Esophagus squamous epithelium (tissue), 5 donors: ENCODE data around the gene BIRC5. TPM values are rescaled to one million over a fixed set of nuclear protein-coding genes. Genes with fewer than 3 reads are reported as not detected.

Experiments used
- DNase-seq: peaks from one replicate; lab custom pipeline; 2025; lab: John Stamatoyannopoulos, UW
- H3K27ac ChIP-seq, 4 donors: fragments of 200-600 bp; sonication (generic); one replicate each; pipeline ENCODE4 v1.5.1; 2016 to 2019; ENCODE audit warnings: mild to moderate bottlenecking in 1 of 4
- H3K27me3 ChIP-seq, 4 donors: fragments of 200-600 bp; sonication (generic); 1 replicate in 3 of 4; 2 replicates in 1 of 4; pipeline versions ENCODE4 v1.5.1 to v1.6.0; 2017 to 2021; ENCODE audit warnings: antibody characterized with exemption in 1 of 4
- H3K36me3 ChIP-seq, 3 donors: fragments of 200-600 bp; sonication (generic); one replicate each; pipeline ENCODE4 v1.5.1; 2016 to 2019
- H3K4me1 ChIP-seq, 3 donors: fragments of 200-600 bp; sonication (generic); one replicate each; pipeline ENCODE4 v1.5.1; 2017 to 2019
- H3K4me3 ChIP-seq, 4 donors: fragments of 200-600 bp; sonication (generic); 1 replicate in 3 of 4; 2 replicates in 1 of 4; pipeline ENCODE4 v1.5.1; 2016 to 2019; ENCODE audit warnings: mild to moderate bottlenecking in 2 of 4, moderate library complexity in 1 of 4
- H3K9me3 ChIP-seq, 3 donors: fragments of 200-600 bp; sonication (generic); one replicate each; pipeline ENCODE4 v1.5.1; 2016 to 2019
- CTCF ChIP-seq, 6 experiments: fragments of 450-650 bp in 4 of 6; fragments of 200-600 bp in 2 of 6; sonication (generic) in 2 of 6; IDR thresholded peaks; one replicate each; pipeline ENCODE4 v1.5.1; 2016 to 2019; ENCODE audit warnings: antibody characterized with exemption in 6 of 6, mild to moderate bottlenecking in 4 of 6, moderate library complexity in 4 of 6
- POLR2A ChIP-seq, 4 donors: fragments of 450-650 bp; IDR thresholded peaks; one replicate each; pipeline ENCODE4 v1.6.1; 2017; ENCODE audit warnings: antibody characterized with exemption in 4 of 4, mild to moderate bottlenecking in 4 of 4, moderate library complexity in 3 of 4
- WGBS, 2 donors: methylation state at CpG; one replicate each; pipeline ENCODE4 v1.1.5; 2018; 5-methylcytosine and 5-hydroxymethylcytosine counted together
- intact Hi-C: fragments of 100-400 bp; cut with DNase I; formaldehyde crosslinking; loops from one replicate; pipeline ENCODE4 v1.15.0; 2022
- total RNA-seq, 4 donors: library from RNA; depleted of rRNA; stranded (reverse); fragments of >200 nt; gene quantifications; one replicate each; pipeline ENCODE4 v1.1.0, GENCODE V29; 2016
- donor health status: DM: yes; HTN: yes; CAD: no.

The BIRC5 gene
- total RNA-seq, 4 donors from 2014 or later, result 6.6 to 33.6 (median 21.0) TPM

GRCh38 chr17:78224231-78225087 is 10.4 kb downstream of the BIRC5 start:
- Histone ChIP-seq H3K4me3 (no peak overlapping the region), H3K27me3 (peaks cover 0 to 14% (median 0%) of the 10 kb centered on the region in 4 donors), H3K9me3 (no peaks in the 10 kb centered on the region), H3K36me3 (peaks cover 0 to 17% (median 0%) of the 10 kb centered on the region in 3 donors), H3K4me1 (peaks cover 0 to 12% (median 9%) of the 10 kb centered on the region in 3 donors), H3K27ac (no peak overlapping the region)
- TF ChIP-seq CTCF (IDR thresholded peaks at IDR 0.05) (no peak), POLR2A (IDR thresholded peaks at IDR 0.05) (no peak)
- intact Hi-C loops, result no loop called here
- 70 to 84% methylated on average over 22 to 23 of the region's 27 CpGs for WGBS, 2 donors
- no peak for DNase-seq

GRCh38 chr17:78225088-78225865 is 11.2 kb downstream of the BIRC5 start:
- Histone ChIP-seq H3K4me3 (no peak overlapping the region), H3K36me3 (peaks cover 0 to 17% (median 0%) of the 10 kb centered on the region in 3 donors), H3K9me3 (no peaks in the 10 kb centered on the region), H3K27ac (no peak overlapping the region), H3K27me3 (peaks cover 0 to 22% (median 0%) of the 10 kb centered on the region in 4 donors), H3K4me1 (peaks cover 0 to 12% (median 9%) of the 10 kb centered on the region in 3 donors)
- intact Hi-C loops, result no loop called here
- no peak for TF ChIP-seq POLR2A (IDR thresholded peaks at IDR 0.05)
- no peak for TF ChIP-seq CTCF (IDR thresholded peaks at IDR 0.05)
- no peak for DNase-seq
- WGBS, 2 donors, result 95% methylated on average over 13 to 15 of the region's 16 CpGs

GRCh38 chr17:78226055-78226758 is 12.2 kb downstream of the BIRC5 start:
- no peak for DNase-seq
- 62 to 76% methylated on average over 11 of the region's 12 CpGs for WGBS, 2 donors
- Histone ChIP-seq H3K4me1 (peaks cover 0 to 12% (median 9%) of the 10 kb centered on the region in 3 donors), H3K36me3 (peaks cover 0 to 17% (median 0%) of the 10 kb centered on the region in 3 donors), H3K9me3 (no peaks in the 10 kb centered on the region), H3K27me3 (peaks cover 0 to 31% (median 4%) of the 10 kb centered on the region in 4 donors), H3K4me3 (no peak overlapping the region), H3K27ac (peak overlapping the region in 1 of 4 donors; percentile 56)
- TF ChIP-seq CTCF (IDR thresholded peaks at IDR 0.05) (no peak), POLR2A (IDR thresholded peaks at IDR 0.05) (no peak)
- intact Hi-C loops, result no loop called here

- TF ChIP-seq POLR2A (IDR thresholded peaks at IDR 0.05) (no peak), CTCF (IDR thresholded peaks at IDR 0.05) (no peak)
- peak overlapping the region in 2 of 4 donors; percentile 1 to 56 for H3K27ac ChIP-seq
- 21 to 46% methylated on average over 10 of the region's 20 CpGs for WGBS, 2 donors
- peaks cover 0 to 17% (median 0%) of the 10 kb centered on the region in 3 donors for H3K36me3 ChIP-seq
- peaks cover 0 to 38% (median 7%) of the 10 kb centered on the region in 4 donors for H3K27me3 ChIP-seq
- intact Hi-C loops, result no loop called here
- peaks cover 0 to 19% (median 9%) of the 10 kb centered on the region in 3 donors for H3K4me1 ChIP-seq
- DNase-seq, result no peak
- no peaks in the 10 kb centered on the region for H3K9me3 ChIP-seq
- peak overlapping the region in 1 of 4 donors; percentile 8 for H3K4me3 ChIP-seq
These were observed 12.9 kb downstream of the BIRC5 start for GRCh38 chr17:78226759-78227454.
